Measurements from ENCODE around the gene PRRC2B.
"Not testable (repeated sequence)": the region's sequence is repeated elsewhere in the genome, so short reads cannot be mapped to it uniquely, and the experiment has no call there.

DNA sequence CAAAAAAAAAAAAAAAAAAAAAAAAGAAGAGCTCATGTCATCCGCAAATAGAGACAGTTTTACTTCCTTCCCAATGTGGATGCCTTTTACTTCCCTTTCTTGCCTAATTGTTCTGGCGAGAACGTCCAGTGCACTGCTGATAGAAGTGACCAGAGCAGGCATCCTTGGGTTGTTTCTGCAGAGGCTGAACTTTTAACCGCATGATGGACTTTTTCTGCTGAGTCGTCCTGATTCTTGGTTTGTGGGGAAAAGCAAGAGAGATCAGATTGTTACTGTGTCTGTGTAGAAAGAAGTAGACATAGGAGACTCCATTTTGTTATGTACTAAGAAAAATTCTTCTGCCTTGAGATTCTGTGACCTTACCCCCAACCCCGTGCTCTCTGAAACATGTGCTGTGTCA lies 37.4 kb upstream of the PRRC2B start:
- TF ChIP-seq, protein P1, sequence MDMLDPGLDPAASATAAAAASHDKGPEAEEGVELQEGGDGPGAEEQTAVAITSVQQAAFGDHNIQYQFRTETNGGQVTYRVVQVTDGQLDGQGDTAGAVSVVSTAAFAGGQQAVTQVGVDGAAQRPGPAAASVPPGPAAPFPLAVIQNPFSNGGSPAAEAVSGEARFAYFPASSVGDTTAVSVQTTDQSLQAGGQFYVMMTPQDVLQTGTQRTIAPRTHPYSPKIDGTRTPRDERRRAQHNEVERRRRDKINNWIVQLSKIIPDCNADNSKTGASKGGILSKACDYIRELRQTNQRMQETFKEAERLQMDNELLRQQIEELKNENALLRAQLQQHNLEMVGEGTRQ (IDR thresholded peaks at IDR 0.05; ENCODE audit: low read length) = not testable (repeated sequence)
- not testable (repeated sequence) for TF ChIP-seq CTCF (IDR thresholded peaks at IDR 0.05; ENCODE audit: control extremely low read depth in 1 of 3, insufficient read depth in 1 of 3, low read depth in 1 of 3, low read length in 3 of 3); YY1 (IDR thresholded peaks at IDR 0.05; ENCODE audit: low read depth, low read length); MAX (IDR thresholded peaks at IDR 0.05); TEAD4 (IDR thresholded peaks at IDR 0.05; ENCODE audit: low read depth, low read length); SIN3A (conservative IDR thresholded peaks at IDR 0.05 in 1 of 2, IDR thresholded peaks at IDR 0.05 in 1 of 2; ENCODE audit: low read depth in 1 of 2, low read length in 2 of 2); CBX8 (IDR thresholded peaks at IDR 0.05; ENCODE audit: borderline replicate concordance, low read depth, low read length); EP300 (IDR thresholded peaks at IDR 0.05; ENCODE audit: borderline replicate concordance in 1 of 2, low read depth in 2 of 2, low read length in 2 of 2); PHF8 (conservative IDR thresholded peaks at IDR 0.05; ENCODE audit: low read depth, low read length); CEBPB (IDR thresholded peaks at IDR 0.05; ENCODE audit: low read depth, low read length); NRF1 (IDR thresholded peaks at IDR 0.05; ENCODE audit: low read depth, low read length); EZH2 (IDR thresholded peaks at IDR 0.05; ENCODE audit: low read depth, low read length, severe bottlenecking); POLR2A (IDR thresholded peaks at IDR 0.05; ENCODE audit: control extremely low read depth in 1 of 2, low read depth in 2 of 2, low read length in 2 of 2)
- TF ChIP-seq, protein P2, sequence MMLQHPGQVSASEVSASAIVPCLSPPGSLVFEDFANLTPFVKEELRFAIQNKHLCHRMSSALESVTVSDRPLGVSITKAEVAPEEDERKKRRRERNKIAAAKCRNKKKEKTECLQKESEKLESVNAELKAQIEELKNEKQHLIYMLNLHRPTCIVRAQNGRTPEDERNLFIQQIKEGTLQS (IDR thresholded peaks at IDR 0.05; ENCODE audit: insufficient read depth, low read depth, low read length) = not testable (repeated sequence)

All from H1 (cell line).